WERI-Rb-1 (cell line): ENCODE data around the gene CNNM4.
A peak's percentile ranks its signal among the peaks of the same experiment; 100 is the strongest.

ENCODE experiments used
- DNase-seq: peaks from one replicate; pipeline ENCODE4 v3.0.0-alpha.2; 2020
- H3K27ac ChIP-seq: fragments of 250-450 bp; sonication (Bioruptor Pico); 2 replicates; pipeline ENCODE4 v1.5.1; 2020; ENCODE audit warnings: mild to moderate bottlenecking, moderate library complexity
- H3K27me3 ChIP-seq: fragments of 250-450 bp; sonication (Bioruptor Pico); 2 replicates; pipeline ENCODE4 v1.5.1; 2021; ENCODE audit warnings: mild to moderate bottlenecking, low read depth, moderate library complexity; ENCODE audit not compliant: insufficient read depth, severe bottlenecking
- H3K36me3 ChIP-seq: fragments of 250-450 bp; sonication (Bioruptor Pico); 2 replicates; pipeline ENCODE4 v1.5.1; 2020; ENCODE audit warnings: mild to moderate bottlenecking, moderate library complexity
- H3K4me3 ChIP-seq: 2 replicates; pipeline ENCODE4 v1.5.1; 2011; ENCODE audit warnings: low read depth, mild to moderate bottlenecking, control low read depth, low read length
- H3K9me3 ChIP-seq: fragments of 250-450 bp; sonication (Bioruptor Pico); 2 replicates; pipeline ENCODE4 v1.5.1; 2021; ENCODE audit warnings: mild to moderate bottlenecking, moderate library complexity; ENCODE audit not compliant: severe bottlenecking
- TF ChIP-seq, protein P1 (sequence below): IDR thresholded peaks from 2 replicates; pipeline ENCODE4 v1.5.1; 2011; ENCODE audit warnings: low read depth, mild to moderate bottlenecking, control low read depth, inconsistent platforms, low read length

The CNNM4 gene

GRCh38 chr2:96847586-96847985 lies 86.9 kb downstream of the CNNM4 start:
- H3K4me3 ChIP-seq, result no peak overlapping the region
- no peak for DNase-seq
- H3K36me3 ChIP-seq, result peaks cover 39% of the 10 kb centered on the region
- H3K9me3 ChIP-seq, result no peaks in the 10 kb centered on the region
- TF ChIP-seq, protein P1, sequence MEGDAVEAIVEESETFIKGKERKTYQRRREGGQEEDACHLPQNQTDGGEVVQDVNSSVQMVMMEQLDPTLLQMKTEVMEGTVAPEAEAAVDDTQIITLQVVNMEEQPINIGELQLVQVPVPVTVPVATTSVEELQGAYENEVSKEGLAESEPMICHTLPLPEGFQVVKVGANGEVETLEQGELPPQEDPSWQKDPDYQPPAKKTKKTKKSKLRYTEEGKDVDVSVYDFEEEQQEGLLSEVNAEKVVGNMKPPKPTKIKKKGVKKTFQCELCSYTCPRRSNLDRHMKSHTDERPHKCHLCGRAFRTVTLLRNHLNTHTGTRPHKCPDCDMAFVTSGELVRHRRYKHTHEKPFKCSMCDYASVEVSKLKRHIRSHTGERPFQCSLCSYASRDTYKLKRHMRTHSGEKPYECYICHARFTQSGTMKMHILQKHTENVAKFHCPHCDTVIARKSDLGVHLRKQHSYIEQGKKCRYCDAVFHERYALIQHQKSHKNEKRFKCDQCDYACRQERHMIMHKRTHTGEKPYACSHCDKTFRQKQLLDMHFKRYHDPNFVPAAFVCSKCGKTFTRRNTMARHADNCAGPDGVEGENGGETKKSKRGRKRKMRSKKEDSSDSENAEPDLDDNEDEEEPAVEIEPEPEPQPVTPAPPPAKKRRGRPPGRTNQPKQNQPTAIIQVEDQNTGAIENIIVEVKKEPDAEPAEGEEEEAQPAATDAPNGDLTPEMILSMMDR, result no peak
- H3K27ac ChIP-seq, result no peak overlapping the region
- no peaks in the 10 kb centered on the region for H3K27me3 ChIP-seq

GRCh38 chr2:96848264-96848663 lies 87.6 kb downstream of the CNNM4 start:
- H3K9me3 ChIP-seq, result no peaks in the 10 kb centered on the region
- H3K36me3 ChIP-seq, result peaks cover 45% of the 10 kb centered on the region
- H3K27ac ChIP-seq, result no peak overlapping the region
- H3K27me3 ChIP-seq, result no peaks in the 10 kb centered on the region
- DNase-seq, result no peak
- TF ChIP-seq, protein P1, result no peak
- no peak overlapping the region for H3K4me3 ChIP-seq

DNA sequence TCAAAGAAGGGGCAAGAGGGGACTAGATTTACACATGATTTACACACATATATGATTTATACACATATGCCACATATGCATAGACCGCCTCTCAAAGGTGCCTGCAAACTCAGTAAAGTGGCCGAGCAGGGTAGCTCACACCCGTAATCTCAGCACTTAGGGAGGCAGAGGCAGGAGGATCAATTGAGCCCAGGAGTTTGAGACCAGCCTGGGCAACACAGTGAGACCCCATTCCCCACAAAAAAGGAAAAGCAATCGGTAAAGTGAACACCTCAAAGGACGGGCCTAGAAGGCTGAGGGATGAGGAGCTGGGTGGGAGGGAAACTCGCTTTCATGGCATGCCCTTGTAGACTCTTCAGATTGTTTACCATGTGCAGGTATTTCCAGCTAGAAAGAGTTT lies 92.0 kb downstream of the CNNM4 start:
- TF ChIP-seq, protein P1, result no peak
- H3K4me3 ChIP-seq, result no peak overlapping the region
- no peak for DNase-seq
- H3K9me3 ChIP-seq, result no peaks in the 10 kb centered on the region
- H3K27me3 ChIP-seq, result no peaks in the 10 kb centered on the region
- H3K36me3 ChIP-seq, result peaks cover 55% of the 10 kb centered on the region
- H3K27ac ChIP-seq, result no peak overlapping the region

GRCh38 chr2:96853321-96853720 lies 92.6 kb downstream of the CNNM4 start:
- Histone ChIP-seq H3K9me3 (no peaks in the 10 kb centered on the region), H3K27me3 (no peaks in the 10 kb centered on the region), H3K36me3 (peaks cover 48% of the 10 kb centered on the region), H3K27ac (no peak overlapping the region), H3K4me3 (no peak overlapping the region)
- TF ChIP-seq, protein P1, result no peak
- no peak for DNase-seq

- DNase-seq, result no peak
- H3K4me3 ChIP-seq, result peak overlapping the region; percentile 56
- TF ChIP-seq, protein P1, result no peak
- H3K9me3 ChIP-seq, result no peaks in the 10 kb centered on the region
- peak overlapping the region; percentile 85 for H3K27ac ChIP-seq
- no peaks in the 10 kb centered on the region for H3K27me3 ChIP-seq
- H3K36me3 ChIP-seq, result peaks cover 40% of the 10 kb centered on the region
Observed at GRCh38 chr2:96856776-96857666, 96.3 kb downstream of the CNNM4 start.
